SK-N-MC (cell line): ENCODE data around the gene CGB5.
"Not testable (repeated sequence)": the region's sequence is repeated elsewhere in the genome, so short reads cannot be mapped to it uniquely, and the experiment has no call there.

ENCODE experiments used
- EZH2 ChIP-seq: fragments of 200-600 bp; sonication (generic); IDR thresholded peaks from one replicate; pipeline ENCODE4 v1.6.1; 2017; ENCODE audit warnings: antibody characterized with exemption
- FOXP2 ChIP-seq: optimal IDR thresholded peaks from 2 replicates; pipeline ENCODE3; 2011; ENCODE audit warnings: mild to moderate bottlenecking, moderate library complexity; ENCODE audit not compliant: insufficient read depth; ENCODE audit errors: extremely low read length, control extremely low read depth
- POLR2AphosphoS5 ChIP-seq: IDR thresholded peaks from 2 replicates; pipeline ENCODE4 v1.6.1; 2012; ENCODE audit warnings: mild to moderate bottlenecking, low read depth, low read length, borderline replicate concordance

- not testable (repeated sequence) for TF ChIP-seq POLR2AphosphoS5, EZH2, FOXP2
Observed at GRCh38 chr19:49029749-49030148, 13.9 kb upstream of the CGB5 start.
